NCI-H1436 treated with DMSO at 0.1 percent for 48 hours (cell line): ENCODE data around the gene BRCA1.
"Not testable (repeated sequence)": the region's sequence is repeated elsewhere in the genome, so short reads cannot be mapped to it uniquely, and the experiment has no call there.

Source experiments
- DNase-seq: peaks from one replicate; lab custom pipeline; 2025; lab: John Stamatoyannopoulos, UW

BRCA1 gene

DNA sequence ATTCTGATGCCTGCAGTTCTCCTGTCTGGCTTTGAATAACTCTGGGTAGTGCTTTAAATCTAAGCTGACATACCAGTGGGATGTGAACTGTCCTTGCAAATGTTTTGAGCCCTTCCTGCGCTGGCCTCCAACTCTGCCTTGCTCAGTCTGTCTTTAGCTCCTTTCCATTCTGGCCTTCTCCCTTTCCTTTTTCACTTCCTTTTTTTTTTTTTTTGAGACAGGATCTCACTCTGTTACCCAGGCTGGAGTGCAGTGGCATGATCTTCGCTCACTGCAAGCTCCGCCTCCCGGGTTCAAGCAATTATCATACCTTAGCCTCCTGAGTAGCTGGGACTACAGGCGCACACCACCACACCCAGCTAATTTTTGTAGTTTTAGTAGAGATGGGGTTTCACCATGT is 8.3 kb upstream of the BRCA1 start:
- not testable (repeated sequence) for DNase-seq

DNA sequence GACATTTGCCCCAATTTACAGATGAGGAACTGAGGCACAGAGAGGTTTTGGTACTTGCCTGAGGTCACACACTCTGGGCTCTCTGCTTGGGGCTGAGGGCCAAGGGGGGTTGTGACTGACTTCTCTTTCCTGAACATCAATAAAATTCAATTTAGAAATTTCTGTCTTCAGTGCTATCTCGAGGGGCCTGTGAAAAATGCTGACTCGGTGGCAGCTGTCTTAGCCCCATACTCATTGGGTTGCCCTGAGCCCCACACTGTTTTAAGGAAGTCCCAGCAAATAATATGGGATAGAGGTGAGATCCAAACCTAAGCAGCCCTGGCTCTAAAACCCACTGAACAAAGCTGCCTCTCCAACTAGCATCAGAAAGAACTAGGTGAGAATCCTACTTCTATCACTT is 7.0 kb upstream of the BRCA1 start:
- DNase-seq: no peak

DNA sequence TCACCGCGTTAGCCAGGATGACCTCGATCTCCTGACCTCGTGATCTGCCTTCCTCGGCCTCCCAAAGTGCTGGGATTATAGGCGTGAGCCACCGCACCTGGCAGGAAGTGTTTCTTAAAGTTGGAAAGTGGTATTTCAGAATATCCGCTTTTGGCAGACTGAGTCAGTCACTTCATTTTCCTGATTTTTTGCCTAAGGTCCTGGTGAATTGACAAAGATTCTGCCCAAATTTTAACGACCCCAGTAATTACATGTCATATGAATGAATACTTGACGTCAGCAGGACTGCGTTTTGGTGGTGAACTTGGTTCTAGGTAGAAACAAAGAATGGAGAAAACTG is 4.5 kb upstream of the BRCA1 start:
- DNase-seq: no peak

DNA sequence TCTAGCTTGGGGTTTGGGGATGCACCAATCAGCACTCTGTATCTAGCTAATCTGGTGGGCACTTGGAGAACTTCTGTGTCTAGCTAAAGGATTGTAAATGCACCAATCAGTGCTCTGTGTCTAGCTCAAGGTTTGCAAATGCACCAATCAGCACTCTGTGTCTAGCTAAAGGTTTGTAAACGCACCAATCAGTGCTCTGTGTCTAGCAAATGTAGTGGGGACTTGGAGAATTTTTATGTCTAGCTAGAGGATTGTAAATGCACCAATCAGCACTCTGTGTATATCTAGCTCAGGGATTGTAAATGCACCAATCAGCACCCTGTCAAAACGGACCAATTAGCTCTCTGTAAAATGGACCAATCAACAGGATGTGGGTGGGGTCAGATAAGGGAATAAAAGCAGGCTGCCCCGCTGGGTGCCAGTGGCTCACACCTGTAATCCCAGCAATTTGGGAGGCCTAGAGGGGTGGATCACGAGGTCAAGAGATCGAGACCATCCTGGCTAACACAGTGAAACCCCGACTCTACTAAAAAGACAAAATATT is 2.2 kb upstream of the BRCA1 start:
- DNase-seq: not testable (repeated sequence)

DNA sequence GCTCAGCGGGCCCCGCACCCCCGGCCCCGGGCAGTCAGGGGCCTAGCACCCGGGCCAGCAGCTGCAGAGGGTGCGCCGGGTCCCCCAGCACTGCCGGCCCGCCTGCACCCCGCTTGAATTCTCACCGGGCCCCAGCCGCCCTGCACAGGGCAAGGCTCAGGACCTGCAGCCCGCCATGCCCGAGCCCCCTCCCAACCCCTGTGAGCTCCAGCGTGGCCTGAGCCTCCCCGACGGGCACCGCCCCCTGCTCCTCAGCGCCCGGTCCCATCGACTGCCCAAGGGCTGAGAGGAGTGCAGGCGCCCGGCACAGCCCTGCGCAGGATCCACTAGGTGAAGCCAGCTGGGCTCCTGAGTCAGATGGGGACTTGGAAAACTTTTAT is 1.7 kb upstream of the BRCA1 start:
- no peak for DNase-seq

DNA sequence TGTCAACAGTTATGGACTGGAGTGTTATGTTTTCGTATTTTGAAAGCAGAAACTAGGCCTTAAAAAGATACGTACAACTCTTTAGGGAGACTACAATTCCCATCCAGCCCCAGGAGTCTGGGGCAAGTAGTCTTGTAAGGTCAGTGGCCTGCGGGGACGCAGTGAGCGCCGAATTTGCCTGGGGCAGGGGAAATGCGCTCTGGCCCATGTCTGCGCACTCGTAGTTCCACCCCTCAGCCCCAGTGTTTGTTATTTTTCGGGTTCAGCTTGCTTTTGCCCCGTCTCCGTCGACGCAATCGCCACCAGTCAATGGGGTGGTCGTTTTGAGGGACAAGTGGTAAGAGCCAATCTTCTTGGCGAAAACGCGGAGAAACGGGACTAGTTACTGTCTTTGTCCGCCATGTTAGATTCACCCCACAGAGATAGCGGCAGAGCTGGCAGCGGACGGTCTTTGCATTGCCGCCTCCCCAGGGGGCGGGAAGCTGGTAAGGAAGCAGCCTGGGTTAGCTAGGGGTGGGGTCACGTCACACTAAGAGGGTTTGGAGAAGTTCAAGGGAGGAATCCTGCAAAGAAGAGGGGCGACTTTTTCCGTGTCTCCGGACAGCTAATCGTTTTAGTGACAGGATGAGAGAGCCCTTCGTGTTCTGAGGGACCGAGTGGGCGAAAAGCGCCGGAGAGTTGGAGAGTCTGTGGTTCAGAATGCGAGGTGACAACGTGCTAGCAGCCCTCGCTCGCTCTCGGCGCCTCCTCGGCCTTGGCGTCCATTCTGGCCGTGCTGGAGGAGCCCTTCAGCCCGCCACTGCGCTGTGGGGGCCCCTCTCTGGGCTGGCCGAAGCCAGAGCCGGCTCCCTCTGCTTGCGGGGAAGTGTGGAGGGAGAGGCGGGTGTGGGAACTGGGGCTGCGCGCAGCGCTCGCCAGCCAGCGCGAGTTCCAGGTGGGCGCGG is 1.1 kb upstream of the BRCA1 start:
- no peak for DNase-seq

DNA sequence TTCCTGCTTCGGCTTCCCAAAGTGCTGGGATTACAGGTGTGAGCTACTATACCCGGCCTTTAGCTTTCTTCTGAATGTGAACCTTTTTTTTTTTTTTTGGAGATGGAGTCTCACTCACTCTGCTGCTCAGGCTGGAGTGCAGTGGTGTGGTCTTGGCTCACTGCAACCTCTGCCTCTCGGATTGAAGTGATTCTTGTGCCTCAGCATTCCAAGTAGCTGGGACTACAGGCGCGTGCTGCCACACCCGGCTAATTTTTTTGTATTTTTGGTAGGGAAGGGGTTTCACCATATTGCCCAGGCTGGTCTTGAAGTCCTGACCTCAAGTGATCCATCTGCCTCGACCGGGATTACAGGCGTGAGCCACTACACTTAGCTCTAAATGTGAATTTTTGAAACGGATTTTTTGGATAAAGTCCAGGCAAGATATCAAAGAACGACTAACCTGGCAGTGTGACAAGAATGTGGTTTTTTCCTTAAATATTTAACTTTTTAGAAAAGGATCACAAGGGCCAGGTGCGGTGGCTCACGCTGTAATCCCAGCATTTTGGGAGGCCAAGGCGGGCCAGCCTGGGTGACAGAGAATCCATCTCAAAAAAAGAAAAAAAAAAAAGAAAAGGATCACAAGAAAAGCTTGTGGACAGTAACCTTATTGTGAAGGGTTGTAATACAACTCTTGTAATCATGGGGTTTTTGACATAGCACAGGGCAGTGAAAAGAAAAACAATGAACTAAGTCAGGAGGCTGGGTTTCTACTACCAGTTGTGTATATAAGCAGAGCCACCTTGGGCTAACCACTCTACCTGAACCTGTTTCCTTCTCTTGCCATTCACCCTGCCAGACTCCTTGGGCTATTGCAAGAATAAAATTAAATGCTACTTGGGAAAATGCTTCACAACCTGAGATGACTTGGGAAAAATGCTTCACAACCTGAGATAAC is 6.2 kb downstream of the BRCA1 start:
- no peak for DNase-seq

DNA sequence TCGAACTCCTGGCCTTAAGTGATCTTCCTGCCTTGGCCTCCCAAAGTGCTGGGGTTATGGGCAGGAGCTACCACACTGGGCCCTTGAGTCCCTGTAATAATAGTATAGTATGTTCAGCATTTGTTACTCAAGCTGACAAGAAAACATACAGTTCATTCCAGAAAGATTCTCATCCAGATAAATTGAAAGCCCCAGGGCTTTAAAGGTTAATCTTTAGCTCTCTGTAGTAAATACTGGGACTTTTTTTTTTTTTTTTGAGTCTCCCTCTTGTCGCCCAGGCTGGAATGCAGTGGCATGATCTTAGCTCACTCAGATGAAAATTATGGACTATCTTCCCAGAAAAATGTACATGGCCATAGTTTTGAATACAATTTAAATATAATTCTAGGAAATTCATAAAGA is 11.0 kb downstream of the BRCA1 start:
- no peak for DNase-seq

DNA sequence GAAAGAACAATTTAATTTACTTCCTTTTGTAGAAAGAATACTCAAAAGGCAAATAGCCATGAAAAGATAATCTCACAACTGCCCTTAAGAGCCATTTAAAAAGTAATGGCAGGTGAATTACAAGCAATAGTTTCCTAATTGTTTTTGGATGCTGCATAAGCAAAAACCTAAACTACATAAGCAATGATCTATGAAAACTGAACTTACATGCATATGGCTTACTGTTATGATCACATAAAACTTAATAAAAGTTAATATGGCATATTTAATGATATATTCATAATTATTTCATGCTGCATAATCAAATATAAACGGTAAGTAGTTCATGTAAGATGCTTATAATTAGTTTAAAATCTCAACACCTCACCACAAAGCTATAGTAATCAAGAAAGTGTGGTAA is 18.6 kb downstream of the BRCA1 start:
- DNase-seq: no peak

DNA sequence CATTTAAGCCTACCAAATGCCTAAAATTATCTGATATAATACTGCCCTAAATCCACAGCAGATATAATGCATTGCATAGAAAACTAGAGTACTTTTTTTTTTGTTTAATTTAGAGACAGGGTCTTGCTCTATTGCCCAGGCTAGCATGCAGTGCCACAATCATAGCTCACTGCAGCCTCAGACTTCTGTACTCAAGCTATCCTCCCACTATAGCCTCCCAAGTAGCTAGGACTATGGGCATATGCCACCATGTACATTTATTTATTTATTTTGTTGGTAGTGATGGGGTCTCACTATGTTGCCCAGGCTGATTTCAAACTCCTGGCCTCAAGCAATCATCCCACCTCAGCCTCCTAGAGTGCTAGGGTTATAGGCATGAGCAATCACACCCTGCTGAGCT is 20.0 kb downstream of the BRCA1 start:
- DNase-seq: no peak

DNA sequence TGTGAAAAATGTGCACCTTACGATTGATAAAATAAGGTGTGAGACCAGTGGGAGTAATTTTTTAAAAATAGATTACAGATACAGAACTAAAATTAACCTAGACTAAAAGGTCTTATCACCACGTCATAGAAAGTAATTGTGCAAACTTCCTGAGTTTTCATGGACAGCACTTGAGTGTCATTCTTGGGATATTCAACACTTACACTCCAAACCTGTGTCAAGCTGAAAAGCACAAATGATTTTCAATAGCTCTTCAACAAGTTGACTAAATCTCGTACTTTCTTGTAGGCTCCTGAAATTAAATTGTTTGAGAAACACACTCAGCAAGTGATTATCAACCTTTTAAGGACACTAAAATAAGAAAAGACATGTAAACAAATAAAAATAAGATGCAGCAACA is 20.5 kb downstream of the BRCA1 start:
- no peak for DNase-seq

DNA sequence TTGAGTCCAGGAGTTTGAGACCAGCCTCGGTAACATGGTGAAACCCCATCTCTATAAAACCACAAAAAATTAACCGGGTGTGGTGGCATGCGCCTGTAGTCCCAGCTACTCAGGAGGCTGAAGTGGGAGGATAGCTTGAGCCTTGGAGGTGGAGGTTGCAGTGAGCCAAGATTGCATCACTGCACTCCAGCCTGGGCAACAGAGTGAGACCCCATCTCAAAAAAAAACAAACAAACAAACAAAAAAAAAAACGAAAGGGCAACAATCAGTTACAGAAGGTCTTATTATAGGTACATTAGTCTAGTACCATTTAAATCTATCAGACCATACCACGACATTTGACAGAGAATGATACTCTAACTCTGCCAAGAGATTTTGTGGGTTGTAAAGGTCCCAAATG is 29.8 kb downstream of the BRCA1 start:
- DNase-seq: not testable (repeated sequence)

DNA sequence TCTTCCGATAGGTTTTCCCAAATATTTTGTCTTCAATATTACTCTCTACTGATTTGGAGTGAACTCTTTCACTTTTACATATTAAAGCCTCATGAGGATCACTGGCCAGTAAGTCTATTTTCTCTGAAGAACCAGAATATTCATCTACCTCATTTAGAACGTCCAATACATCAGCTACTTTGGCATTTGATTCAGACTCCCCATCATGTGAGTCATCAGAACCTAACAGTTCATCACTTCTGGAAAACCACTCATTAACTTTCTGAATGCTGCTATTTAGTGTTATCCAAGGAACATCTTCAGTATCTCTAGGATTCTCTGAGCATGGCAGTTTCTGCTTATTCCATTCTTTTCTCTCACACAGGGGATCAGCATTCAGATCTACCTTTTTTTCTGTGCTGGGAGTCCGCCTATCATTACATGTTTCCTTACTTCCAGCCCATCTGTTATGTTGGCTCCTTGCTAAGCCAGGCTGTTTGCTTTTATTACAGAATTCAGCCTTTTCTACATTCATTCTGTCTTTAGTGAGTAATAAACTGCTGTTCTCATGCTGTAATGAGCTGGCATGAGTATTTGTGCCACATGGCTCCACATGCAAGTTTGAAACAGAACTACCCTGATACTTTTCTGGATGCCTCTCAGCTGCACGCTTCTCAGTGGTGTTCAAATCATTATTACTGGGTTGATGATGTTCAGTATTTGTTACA is 30.9 kb downstream of the BRCA1 start:
- DNase-seq: no peak

DNA sequence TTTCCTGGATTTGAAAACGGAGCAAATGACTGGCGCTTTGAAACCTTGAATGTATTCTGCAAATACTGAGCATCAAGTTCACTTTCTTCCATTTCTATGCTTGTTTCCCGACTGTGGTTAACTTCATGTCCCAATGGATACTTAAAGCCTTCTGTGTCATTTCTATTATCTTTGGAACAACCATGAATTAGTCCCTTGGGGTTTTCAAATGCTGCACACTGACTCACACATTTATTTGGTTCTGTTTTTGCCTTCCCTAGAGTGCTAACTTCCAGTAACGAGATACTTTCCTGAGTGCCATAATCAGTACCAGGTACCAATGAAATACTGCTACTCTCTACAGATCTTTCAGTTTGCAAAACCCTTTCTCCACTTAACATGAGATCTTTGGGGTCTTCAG is 32.3 kb downstream of the BRCA1 start:
- DNase-seq: no peak

DNA sequence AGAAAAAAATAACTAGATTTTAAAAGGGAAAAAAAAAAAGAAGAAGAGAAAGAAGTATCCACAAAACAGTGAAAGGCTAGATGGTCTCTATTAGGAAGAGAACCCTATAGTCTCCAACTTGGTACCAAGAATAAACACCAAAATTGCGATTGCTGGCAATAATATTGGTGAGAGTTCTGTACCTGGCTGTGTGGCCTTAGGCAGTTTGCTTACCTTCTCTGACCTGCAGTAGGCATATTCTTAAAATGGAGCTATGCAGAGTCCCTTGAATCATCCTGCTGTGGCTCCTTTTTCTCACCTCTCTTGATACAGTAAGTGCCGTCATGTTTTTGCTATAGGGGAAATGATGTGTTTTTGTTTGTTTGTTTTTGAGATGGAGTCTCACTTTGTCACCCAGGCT is 35.1 kb downstream of the BRCA1 start:
- DNase-seq: no peak

DNA sequence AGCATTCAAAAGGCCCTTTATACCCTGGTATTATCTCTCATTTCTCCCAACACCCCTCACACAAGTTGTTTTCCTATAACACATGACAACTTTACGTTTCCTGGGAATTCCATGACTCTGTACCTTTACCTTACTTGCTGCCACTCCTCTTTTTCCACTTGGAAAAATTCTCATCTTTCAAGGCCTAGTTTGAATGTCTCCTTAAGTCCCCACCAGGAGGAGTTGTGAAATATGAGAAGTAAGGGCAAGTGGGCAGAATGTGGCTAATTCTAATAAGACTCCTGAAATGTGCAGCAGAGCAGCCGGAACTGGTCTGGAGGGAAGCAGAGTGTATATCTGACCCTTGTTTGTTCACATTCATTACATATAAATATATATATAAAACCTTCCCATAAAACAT is 39.7 kb downstream of the BRCA1 start:
- DNase-seq: no peak

DNA sequence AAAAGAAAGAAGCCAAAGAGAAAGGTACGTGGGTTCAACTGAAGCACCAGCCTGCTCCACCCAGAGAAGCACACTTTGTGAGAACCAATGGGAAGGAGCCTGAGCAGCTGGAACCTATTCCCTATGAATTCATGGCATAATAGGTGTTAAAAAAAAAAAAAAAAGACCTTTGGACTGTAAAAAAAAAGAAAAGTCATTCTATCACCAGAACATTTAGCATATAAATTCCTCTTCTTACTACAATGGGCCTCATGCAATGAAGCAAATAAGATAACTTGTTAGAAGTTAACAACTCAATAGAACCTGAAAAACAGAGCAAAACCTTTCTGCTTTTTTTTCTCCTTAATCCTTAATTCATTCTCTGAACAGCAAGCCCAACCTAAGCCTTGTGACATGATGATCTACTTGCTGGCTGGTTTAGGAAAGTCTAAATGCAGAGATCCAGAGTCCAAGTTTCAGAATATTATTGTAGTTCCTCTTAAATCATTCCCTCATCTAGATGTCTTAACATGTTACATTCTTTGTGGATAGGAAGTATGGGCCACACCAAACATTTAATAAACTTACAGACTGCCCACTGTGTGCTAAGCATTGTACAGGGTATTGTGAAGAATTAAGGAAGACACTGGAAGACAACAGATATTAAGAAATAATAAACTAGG is 45.4 kb downstream of the BRCA1 start:
- no peak for DNase-seq

DNA sequence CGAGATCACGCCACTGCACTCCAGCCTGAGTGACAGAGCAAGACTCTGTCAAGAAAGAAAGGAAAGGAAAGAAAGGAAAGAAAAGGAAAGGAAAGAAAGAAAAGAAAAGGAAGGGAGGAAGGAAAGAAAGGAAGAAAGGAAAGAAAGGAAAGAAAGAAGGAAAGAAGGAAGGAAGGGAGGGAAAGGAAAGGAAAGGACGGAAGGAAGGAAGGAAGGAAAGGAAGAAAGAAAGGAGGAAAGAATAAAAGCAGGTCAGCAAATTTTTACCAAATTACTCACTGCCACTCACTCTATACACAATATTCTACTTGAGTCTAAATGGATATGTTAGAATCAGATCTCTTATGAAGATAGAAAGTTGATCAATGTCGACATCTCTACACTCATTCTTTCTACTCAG is 50.3 kb downstream of the BRCA1 start:
- DNase-seq: no peak

DNA sequence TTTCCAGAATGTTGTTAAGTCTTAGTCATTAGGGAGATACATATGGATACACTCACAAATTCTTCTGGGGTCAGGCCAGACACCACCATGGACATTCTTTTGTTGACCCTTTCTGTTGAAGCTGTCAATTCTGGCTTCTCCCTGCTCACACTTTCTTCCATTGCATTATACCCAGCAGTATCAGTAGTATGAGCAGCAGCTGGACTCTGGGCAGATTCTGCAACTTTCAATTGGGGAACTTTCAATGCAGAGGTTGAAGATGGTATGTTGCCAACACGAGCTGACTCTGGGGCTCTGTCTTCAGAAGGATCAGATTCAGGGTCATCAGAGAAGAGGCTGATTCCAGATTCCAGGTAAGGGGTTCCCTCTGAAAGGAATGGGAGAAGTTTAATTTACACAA is 54.3 kb downstream of the BRCA1 start:
- DNase-seq: no peak

DNA sequence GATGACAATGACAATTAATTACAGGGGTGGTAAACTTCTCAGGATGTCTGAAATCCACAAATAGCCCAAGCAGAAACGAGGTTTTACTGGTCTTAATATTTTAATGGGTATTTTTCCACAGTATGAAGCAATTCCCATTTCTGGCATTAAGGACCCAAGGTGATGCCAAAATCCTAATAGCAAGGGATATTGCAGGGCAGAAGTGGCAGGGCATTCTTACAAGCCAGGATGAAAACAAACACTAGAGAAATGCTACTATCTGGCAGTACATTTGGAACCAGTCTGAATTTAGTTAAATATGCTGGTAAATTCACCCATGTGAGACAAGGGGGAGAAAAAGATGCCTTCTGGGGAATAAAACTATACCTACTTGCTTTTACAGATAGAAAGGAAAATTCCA is 54.9 kb downstream of the BRCA1 start:
- DNase-seq: no peak

DNA sequence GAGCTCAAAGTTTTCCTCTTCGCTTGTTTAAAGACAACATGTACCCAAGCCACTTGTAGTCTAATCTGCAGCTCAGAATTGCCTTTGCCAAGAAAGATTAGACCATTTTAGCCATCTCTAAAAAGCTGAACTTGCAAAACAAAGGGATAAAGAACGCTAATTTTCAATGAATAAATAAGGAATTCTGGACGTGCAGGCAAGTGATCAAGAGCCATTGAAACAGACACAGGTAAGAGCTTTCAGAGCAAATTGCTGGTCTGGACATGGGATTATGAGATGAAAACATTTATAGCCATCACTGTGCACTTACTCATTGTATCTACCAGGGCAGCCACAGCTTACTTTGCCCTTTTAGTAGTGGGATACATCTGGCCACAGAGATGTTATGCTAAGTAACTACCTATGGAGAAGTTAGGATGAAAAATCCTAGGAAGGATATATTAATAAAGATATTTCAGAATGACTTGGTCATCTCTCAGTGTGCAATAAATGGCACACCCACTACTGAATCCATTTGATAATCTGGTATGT is 55.7 kb downstream of the BRCA1 start:
- DNase-seq: no peak
